SIG-M5 (cell line): ENCODE data around the gene WNT8B.

ENCODE experiments used
- DNase-seq: peaks from one replicate; lab custom pipeline; 2025; lab: John Stamatoyannopoulos, UW

The WNT8B gene

GRCh38 chr10:100483876-100484666, 21.3 kb downstream of the WNT8B start:
- no peak for DNase-seq

- no peak for DNase-seq
These were observed 22.6 kb downstream of the WNT8B start for GRCh38 chr10:100485366-100485765.

GRCh38 chr10:100485801-100486495, 23.1 kb downstream of the WNT8B start:
- no peak for DNase-seq

- no peak for DNase-seq
These were observed 24.7 kb downstream of the WNT8B start for GRCh38 chr10:100487529-100487928.

GRCh38 chr10:100489396-100489795, 26.6 kb downstream of the WNT8B start:
- DNase-seq = no peak

- no peak for DNase-seq
These were observed 27.7 kb downstream of the WNT8B start for GRCh38 chr10:100490531-100490930.

- DNase-seq = no peak
These were observed 33.8 kb downstream of the WNT8B start for GRCh38 chr10:100496567-100496966.

GRCh38 chr10:100498059-100498458, 35.2 kb downstream of the WNT8B start:
- DNase-seq = no peak

GRCh38 chr10:100501423-100501822, 38.6 kb downstream of the WNT8B start:
- DNase-seq = no peak

GRCh38 chr10:100502926-100503494, 40.2 kb downstream of the WNT8B start:
- no peak for DNase-seq

GRCh38 chr10:100504096-100504495, 41.3 kb downstream of the WNT8B start:
- DNase-seq = no peak

GRCh38 chr10:100505164-100505563, 42.4 kb downstream of the WNT8B start:
- no peak for DNase-seq

- no peak for DNase-seq
These were observed 44.0 kb downstream of the WNT8B start for GRCh38 chr10:100506596-100507356.

- DNase-seq = no peak
These were observed 44.5 kb downstream of the WNT8B start for GRCh38 chr10:100507357-100507732.

GRCh38 chr10:100508266-100508665, 45.5 kb downstream of the WNT8B start:
- no peak for DNase-seq

GRCh38 chr10:100508691-100509150, 45.9 kb downstream of the WNT8B start:
- no peak for DNase-seq

GRCh38 chr10:100509241-100509840, 46.5 kb downstream of the WNT8B start:
- no peak for DNase-seq

- no peak for DNase-seq
These were observed 47.9 kb downstream of the WNT8B start for GRCh38 chr10:100510533-100511308.

GRCh38 chr10:100515612-100516011, 52.8 kb downstream of the WNT8B start:
- no peak for DNase-seq

GRCh38 chr10:100516847-100517246, 54.0 kb downstream of the WNT8B start:
- DNase-seq = no peak

- no peak for DNase-seq
These were observed 56.0 kb downstream of the WNT8B start for GRCh38 chr10:100518761-100519241.
